22Rv1 (cell line): ENCODE data around the gene MYO7B.

Experiments
- ZFX ChIP-seq: fragments of 450-650 bp; IDR thresholded peaks from 2 replicates; pipeline ENCODE4 v1.6.1; 2017; ENCODE audit warnings: antibody characterized with exemption, borderline replicate concordance
- TF ChIP-seq, protein P1 (sequence below): fragments of 450-650 bp; IDR thresholded peaks from 2 replicates; pipeline ENCODE4 v1.5.1; 2017; ENCODE audit warnings: mild to moderate bottlenecking

DNA sequence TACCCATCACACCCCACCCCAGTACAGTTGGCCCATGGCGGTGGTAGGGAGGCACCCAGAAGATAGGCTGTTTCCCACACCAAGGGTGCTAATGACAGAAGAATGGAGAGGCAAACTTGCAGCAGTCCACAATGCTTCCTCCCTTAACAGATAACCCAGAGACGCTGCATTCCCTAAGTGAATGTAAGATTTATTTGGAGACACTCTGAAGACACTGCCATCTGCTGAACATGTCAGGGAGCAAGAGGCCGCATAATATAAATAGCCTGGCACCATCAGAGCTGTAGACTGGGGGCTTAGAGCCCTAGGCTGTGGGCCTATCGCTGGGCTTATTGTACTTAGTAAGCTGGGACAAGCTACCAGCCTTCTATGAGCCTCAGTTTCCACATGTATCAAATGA is 7.0 kb upstream of the MYO7B start:
- TF ChIP-seq, protein P1, sequence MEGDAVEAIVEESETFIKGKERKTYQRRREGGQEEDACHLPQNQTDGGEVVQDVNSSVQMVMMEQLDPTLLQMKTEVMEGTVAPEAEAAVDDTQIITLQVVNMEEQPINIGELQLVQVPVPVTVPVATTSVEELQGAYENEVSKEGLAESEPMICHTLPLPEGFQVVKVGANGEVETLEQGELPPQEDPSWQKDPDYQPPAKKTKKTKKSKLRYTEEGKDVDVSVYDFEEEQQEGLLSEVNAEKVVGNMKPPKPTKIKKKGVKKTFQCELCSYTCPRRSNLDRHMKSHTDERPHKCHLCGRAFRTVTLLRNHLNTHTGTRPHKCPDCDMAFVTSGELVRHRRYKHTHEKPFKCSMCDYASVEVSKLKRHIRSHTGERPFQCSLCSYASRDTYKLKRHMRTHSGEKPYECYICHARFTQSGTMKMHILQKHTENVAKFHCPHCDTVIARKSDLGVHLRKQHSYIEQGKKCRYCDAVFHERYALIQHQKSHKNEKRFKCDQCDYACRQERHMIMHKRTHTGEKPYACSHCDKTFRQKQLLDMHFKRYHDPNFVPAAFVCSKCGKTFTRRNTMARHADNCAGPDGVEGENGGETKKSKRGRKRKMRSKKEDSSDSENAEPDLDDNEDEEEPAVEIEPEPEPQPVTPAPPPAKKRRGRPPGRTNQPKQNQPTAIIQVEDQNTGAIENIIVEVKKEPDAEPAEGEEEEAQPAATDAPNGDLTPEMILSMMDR = no peak
- no peak for TF ChIP-seq ZFX
